Body of pancreas (tissue), 4 donors: ENCODE measurements around the gene TASP1.

Experiments used
- POLR2A ChIP-seq, 3 donors: fragments of 450-650 bp; IDR thresholded peaks; one replicate each; pipeline ENCODE4 v1.6.1; 2016; ENCODE audit warnings: antibody characterized with exemption in 3 of 3, mild to moderate bottlenecking in 2 of 3
- TF ChIP-seq, protein P1 (sequence below), 7 experiments: fragments of 450-650 bp in 4 of 7; fragments of 200-600 bp in 3 of 7; sonication (generic) in 3 of 7; IDR thresholded peaks; one replicate each; pipeline ENCODE4 v1.5.1; 2016 to 2019; ENCODE audit warnings: antibody characterized with exemption in 7 of 7

GRCh38 chr20:13671916-13672378 lies 33.2 kb upstream of the TASP1 start:
- TF ChIP-seq, protein P1, sequence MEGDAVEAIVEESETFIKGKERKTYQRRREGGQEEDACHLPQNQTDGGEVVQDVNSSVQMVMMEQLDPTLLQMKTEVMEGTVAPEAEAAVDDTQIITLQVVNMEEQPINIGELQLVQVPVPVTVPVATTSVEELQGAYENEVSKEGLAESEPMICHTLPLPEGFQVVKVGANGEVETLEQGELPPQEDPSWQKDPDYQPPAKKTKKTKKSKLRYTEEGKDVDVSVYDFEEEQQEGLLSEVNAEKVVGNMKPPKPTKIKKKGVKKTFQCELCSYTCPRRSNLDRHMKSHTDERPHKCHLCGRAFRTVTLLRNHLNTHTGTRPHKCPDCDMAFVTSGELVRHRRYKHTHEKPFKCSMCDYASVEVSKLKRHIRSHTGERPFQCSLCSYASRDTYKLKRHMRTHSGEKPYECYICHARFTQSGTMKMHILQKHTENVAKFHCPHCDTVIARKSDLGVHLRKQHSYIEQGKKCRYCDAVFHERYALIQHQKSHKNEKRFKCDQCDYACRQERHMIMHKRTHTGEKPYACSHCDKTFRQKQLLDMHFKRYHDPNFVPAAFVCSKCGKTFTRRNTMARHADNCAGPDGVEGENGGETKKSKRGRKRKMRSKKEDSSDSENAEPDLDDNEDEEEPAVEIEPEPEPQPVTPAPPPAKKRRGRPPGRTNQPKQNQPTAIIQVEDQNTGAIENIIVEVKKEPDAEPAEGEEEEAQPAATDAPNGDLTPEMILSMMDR (IDR thresholded peaks at IDR 0.05), result no peak
- TF ChIP-seq POLR2A (IDR thresholded peaks at IDR 0.05), result no peak
